C4-2B (cell line): Measurements from ENCODE around the gene OPCML.

ENCODE experiments used
- CTCF ChIP-seq: fragments of 450-650 bp; conservative IDR thresholded peaks from 2 replicates; pipeline ENCODE4 v1.5.1; 2017; ENCODE audit warnings: mild to moderate bottlenecking
- ZFX ChIP-seq: fragments of 450-650 bp; IDR thresholded peaks from 2 replicates; pipeline ENCODE4 v1.6.1; 2017

- TF ChIP-seq CTCF (no peak), ZFX (no peak)
These were observed 364.3 kb downstream of the OPCML start for GRCh38 chr11:133168016-133168415.
